ENCODE measurements around the gene CYP1A2.
A peak's percentile ranks its signal among the peaks of the same experiment; 100 is the strongest.

Gene CYP1A2

DNA sequence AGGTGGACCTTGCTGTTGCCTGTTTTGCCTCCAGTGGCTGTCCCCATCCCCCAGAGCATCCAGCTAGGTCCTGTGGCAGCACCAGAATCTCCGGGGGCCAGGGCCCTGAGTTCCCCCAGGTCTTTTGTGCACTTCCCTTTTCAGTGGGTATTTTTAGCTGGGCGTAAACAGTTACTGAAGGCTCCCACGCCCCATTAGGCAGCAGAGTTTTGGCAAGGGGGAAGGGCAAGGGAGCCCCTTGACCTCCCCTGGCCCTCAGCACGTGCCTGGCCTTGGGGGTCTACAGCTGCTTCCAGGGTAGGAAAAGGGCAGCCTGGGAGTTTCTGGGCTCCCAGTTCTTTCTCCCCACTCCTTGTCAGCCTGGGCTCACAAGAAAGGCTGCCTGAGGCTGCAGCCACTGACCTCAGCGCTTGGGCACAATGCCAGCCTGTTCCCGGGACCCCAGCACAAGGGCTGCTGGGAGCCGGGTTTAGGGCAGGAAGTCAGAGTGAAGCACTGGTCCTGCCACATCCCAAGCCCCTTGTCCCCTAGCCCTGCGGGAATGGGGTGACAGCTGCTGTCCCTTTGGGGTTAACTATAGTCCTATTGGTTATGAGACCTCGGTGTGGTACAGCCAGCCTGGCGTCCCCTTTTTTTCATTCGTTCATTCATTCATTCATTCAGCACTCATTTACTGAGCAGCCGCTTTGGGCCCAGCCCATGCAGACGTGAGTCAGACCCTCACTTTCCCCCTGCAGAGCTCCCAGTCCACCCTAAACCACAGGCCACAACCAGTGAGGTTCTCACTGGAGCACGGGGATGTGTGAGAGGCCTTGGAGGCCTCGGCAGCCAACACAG lies 41.7 kb downstream of the CYP1A2 start:
- DNase-seq, result no peak

DNA sequence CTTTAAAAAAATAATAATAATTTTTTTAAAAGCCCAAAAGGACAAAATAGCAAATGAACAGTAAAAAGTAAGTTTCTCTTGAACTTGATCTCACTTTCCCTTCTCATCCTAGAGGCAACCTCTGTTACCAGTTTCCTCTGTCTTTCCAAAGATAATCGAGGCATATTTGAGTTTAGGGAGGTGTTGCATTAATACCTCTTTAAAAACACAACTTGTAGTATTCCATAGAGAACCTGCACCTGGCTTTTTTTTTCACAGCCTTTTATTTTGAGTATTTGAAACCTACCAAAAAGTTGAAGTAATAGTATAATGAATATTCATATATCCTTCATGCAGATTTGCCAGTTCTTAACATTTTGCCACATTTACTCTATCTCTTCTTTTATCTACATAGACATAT lies 42.4 kb downstream of the CYP1A2 start:
- no peak for DNase-seq

DNA sequence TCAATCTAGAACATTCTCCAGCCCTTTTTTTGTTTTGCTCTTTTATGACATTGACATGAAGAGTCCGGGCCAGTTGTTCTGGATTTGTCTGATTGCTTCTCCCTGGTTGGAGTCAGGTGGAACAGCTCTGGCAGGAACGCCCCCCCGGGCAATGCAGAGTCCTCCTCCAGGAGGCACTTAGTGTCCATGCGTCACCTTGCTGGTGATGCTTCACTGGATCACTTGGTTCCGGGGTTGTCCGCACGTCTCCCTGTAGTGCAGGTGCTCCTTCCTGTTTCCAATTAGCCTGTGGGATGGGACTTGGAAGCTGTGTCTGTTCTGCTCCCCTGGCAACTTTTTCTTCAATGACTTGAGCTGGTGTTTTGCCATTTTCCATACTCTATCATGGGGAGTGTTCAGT lies 43.0 kb downstream of the CYP1A2 start:
- no peak for DNase-seq

DNA sequence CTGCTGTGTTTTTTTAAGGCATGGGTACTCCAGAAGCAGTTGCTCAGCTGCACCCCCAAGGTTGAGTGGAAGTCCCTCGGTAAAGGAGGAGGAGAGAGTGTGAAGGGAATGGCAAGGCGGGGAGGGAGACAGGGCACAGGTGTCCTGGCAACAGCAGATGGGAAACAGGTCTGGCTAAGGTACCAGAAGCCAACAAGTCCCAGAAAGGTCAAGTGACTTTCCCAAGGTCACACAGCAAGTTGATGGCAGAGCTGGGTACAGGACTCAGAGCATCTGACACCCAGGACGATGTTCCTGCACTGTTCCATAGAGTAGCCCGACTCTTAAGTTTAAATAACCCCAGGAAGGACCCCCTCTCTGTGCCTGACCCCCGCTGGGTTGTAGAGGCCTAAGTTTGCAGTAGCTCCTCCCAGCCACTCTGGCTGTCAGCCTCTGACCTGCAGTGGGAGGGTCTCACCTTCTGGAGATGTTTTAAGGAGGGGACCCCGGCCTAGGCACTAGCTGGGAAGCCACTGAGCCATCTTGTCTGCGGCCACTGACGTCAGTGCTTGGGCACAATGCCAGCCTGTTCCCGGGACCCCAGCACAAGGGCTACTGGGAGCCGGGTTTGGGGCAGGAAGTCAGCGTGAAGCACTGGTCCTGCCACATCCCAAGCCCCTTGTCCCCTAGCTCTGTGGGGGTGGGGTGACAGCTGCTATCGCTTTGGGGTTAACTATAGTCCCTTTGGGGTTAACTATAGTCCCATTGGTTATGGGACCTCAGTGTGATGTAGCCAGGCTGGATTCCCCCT lies 43.8 kb downstream of the CYP1A2 start:
- no peak for DNase-seq

DNA sequence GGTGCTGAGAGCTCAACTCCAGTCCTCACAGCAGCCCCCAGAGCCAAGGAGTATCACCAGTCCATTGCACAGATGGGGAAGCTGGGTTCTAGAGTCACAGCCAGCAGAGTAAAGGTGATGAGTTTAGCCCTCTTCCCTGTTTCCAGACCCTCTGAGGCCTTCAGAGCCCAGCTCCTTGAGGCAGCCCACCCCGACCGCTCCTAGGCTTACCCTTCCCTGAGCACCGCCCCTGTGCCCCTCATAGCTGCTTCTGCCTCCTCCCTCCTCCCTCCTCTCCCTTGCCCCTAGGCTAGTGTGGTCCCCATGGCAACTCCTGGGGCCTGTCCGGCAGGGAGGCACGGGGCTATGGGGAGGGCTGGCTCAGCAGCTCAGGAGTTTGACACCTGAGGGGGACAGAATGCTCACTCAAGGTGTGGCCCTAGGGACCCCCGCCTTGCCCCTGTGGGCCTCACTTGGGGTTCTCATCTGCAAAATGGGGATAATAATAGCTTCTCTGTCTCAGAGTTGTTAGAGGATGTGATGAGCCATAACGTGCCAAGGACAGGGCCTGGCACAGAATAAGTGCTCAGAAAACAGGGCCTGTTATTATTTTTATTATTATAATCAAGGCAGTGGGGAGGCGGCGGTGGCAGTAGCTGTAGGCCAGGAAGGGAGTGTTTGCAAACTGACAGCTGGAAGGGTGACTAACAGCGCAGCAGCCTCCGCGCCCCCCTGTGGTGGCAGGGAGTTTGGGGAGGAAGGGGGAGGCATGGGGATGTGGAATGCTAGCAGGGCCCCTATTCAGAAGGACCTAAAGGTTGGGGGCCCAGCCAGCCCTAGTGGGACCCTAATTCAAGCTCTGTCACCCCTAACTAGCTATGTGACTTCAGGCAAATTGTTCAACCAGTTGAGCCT lies 44.7 kb downstream of the CYP1A2 start:
- peak; percentile 35 to 65 (median 48) for DNase-seq

DNA sequence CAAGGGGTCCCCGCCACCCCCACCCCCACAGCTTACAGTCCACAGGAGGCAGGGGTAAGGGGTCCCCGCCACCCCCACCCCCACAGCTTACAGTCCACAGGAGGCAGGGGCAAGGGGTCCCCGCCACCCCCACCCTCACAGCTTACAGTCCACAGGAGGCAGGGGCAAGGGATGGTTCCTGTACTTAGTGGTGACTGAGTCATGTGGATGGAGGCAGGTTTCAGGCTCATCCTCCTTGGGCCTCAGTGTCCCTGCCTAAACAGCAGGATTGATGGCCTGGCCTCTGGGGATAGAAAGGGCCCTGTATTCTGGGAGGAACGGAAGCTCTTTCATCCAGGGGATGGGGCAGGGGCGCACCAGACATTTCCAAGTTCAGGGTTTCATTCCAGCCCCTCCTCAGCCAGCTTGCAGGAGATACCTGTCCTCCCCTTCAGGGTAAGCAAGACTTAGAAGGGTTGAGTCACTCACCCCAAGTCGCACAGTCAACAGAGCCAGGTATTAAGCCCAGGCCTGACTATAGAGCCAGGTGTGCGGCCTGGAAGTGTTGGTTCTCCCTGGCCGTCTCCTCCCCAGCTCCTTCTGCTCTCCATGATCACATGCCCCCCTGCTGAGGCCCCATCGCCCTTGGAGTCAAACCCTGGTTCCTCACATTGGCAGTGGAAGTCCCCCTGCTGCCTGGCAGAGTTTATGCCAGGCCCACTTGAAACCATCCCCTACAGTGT lies 45.8 kb downstream of the CYP1A2 start:
- no peak for DNase-seq

DNA sequence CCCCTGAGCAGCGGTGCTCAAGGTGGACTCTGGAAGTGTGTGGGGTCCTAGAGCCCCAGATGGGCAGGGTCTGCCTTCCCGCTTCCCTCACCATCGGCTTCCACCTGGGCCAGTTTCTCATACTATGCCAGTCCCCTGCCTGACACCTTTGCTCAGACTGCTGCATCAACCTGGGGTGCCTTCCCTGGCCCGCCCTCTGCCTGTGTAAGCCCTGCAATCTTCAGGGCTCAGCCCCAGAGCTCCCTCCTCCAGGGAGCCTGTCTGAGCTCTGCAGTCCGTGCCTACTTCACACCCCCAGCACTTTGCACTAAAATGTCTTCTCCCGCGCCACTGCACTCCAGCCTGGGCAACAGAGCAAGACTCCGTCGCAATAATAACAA lies 46.3 kb downstream of the CYP1A2 start:
- no peak for DNase-seq

DNA sequence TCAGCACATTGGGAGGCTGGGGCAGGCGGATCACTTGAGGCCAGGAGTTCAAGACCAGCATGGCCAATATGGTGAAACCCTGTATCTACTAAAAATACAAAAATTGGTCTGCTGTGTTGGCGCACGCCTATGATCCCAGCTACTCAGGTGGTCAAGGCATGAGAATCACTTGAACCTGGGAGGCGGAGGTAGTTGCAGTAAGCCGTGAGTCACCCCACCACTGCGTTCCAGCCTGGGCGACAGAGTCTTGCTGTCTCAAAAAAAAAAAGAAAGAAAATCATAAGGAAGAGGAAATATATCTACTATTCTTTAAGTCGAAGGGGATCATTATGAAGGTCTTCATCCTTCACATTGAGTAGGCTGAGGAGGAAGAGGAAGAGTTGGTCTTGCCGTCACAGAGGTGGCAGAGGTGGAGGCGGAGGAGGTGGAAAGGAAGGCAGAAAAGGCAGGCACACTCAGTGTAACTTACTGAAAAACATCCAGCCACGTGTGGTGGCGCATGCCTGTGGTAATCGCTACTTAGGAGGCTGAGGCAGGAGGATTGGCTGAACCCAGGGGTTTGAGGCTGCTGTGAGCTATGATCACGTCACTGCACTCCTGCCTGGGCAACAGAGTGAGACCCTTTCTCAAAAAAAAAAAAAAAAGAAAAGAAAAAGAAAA lies 47.5 kb downstream of the CYP1A2 start:
- DNase-seq, result no peak

DNA sequence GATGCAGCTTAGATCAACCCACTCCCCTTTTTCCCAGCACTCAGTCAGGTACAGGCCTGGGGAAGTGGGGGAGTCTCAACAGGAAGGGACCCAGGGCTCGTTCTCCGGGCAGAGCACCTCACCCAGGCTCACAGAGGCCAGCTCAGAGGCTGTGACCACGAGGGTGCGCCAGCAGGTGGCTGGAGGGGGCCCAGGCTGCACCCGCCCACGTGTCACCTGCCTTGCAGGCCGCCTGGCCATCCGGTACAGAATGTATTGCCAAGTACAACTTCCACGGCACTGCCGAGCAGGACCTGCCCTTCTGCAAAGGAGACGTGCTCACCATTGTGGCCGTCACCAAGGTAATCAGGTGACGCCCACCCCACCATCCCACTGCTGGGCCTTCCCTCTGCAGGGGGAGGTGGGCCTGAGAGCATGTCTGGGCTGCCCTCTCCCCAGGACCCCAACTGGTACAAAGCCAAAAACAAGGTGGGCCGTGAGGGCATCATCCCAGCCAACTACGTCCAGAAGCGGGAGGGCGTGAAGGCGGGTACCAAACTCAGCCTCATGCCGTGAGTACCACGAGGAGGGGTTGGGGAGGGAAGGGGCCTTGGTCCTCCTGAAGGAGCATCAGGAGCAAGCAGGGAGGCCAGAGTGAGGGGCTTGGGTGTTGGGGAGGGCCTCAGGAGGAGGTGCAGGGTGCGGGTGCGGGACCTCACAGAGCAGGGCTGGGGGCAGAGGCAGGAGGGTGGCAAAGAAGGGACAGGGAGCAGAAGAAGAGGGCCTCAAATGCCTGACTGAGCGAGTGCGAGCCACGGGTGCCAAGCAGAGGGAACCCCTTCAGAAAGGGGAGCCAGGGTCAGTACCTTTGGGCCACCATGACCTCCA lies 50.0 kb downstream of the CYP1A2 start:
- no peak for DNase-seq

DNA sequence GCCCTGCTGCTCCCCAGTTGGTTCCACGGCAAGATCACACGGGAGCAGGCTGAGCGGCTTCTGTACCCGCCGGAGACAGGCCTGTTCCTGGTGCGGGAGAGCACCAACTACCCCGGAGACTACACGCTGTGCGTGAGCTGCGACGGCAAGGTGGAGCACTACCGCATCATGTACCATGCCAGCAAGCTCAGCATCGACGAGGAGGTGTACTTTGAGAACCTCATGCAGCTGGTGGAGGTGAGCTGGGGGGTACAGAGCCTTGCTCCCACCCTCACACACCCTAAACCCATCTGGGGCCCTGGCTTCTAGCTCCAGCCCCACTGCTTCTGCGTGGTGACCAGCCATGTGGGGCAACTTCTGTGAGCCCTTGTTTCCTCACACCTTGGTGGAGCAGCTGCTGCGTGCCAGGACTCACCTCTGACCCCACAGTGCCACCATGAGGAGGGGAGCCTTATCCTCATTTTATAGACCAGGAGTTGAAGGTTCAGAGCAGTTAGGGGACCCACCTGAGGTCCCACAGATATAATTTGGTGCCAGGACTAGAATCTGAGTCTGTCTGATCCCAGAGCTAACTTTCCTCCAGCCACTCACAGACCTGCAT lies 50.7 kb downstream of the CYP1A2 start:
- DNase-seq, result no peak

DNA sequence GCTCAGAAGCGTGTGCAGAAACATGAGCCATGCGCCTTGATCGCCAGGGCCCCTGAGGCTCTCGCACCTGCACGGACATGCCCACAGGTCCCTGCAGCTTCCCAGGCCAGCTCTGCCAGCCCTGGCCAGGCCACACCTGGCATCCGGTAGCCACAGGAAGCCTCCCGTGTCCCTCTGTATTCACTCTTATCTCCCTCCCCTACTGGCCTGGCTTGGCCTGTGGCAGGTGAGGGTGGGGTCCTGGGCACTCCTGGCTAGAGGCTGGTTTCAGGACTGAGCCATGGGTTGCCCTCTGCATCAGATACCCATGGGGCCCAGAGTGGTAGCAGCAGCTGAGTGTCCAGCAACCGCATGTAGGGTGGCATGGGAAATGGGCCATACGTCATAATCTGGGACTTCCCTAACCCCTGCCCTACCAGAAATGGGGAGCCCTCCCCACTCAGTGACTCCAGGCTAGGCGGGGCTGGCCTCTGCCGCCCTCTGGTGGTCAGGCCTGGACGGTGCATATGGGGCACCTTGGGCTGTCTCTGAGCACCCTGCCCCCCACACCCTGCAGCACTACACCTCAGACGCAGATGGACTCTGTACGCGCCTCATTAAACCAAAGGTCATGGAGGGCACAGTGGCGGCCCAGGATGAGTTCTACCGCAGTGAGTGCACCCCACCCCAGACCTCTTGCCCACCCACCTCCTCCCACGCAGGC lies 51.4 kb downstream of the CYP1A2 start:
- peak; percentile 71 to 78 (median 73) for DNase-seq

DNA sequence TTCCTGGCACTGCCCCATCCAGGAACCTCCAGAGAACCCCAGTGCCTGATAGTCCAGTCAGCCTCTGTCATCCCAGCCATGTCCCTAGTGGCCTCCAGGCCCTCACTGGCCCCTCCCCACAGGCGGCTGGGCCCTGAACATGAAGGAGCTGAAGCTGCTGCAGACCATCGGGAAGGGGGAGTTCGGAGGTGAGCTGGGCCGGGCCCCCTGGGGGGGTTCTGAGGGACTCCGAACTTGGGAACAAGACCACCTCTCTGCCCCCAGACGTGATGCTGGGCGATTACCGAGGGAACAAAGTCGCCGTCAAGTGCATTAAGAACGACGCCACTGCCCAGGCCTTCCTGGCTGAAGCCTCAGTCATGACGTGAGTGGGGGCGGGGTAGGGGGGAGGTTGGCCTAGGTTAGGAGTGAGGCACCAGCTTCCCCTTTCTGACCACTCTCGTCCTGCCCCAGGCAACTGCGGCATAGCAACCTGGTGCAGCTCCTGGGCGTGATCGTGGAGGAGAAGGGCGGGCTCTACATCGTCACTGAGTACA lies 52.0 kb downstream of the CYP1A2 start:
- DNase-seq, result no peak

DNA sequence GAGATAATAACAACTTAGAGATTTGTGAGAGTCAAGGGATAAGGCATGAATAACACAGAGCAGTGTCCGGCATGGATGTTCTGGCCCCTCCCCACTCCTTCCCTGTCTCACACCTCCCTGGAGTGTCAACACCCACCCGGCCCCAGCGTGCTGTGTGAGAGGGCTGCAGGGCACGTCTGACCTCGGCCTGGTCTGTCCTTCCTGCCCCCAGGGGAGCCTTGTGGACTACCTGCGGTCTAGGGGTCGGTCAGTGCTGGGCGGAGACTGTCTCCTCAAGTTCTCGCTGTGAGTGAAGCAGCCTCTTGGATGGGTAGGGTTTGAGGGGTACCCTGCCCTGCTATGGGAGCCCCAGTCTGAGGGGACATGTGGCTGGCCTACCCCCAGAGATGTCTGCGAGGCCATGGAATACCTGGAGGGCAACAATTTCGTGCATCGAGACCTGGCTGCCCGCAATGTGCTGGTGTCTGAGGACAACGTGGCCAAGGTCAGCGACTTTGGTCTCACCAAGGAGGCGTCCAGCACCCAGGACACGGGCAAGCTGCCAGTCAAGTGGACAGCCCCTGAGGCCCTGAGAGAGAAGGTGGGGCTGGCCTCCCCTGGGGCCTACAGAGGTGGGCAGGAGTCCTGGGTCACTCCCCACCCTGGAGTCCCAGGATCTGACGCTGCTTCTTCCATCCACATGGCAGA lies 52.8 kb downstream of the CYP1A2 start:
- no peak for DNase-seq

DNA sequence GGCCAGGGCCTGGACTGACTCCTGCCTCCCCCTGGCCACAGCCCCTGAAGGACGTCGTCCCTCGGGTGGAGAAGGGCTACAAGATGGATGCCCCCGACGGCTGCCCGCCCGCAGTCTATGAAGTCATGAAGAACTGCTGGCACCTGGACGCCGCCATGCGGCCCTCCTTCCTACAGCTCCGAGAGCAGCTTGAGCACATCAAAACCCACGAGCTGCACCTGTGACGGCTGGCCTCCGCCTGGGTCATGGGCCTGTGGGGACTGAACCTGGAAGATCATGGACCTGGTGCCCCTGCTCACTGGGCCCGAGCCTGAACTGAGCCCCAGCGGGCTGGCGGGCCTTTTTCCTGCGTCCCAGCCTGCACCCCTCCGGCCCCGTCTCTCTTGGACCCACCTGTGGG lies 53.6 kb downstream of the CYP1A2 start:
- DNase-seq, result no peak

DNA sequence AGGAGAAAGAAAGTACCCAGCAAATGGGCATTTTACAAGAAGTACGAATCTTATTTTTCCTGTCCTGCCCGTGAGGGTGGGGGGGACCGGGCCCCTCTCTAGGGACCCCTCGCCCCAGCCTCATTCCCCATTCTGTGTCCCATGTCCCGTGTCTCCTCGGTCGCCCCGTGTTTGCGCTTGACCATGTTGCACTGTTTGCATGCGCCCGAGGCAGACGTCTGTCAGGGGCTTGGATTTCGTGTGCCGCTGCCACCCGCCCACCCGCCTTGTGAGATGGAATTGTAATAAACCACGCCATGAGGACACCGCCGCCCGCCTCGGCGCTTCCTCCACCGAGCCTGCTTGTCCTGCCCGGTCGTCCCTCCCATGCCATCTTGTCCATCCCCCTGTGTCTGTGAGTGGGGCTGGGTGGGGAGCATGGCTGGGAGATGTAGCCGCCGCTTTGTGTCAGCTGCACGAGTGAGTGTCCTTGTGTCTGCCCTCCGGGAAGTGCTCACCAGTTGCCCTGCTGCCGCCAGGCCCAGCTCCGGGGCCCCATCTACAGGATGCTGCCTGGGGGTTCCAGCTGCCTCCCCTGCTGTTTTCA lies 54.3 kb downstream of the CYP1A2 start:
- no peak for DNase-seq

DNA sequence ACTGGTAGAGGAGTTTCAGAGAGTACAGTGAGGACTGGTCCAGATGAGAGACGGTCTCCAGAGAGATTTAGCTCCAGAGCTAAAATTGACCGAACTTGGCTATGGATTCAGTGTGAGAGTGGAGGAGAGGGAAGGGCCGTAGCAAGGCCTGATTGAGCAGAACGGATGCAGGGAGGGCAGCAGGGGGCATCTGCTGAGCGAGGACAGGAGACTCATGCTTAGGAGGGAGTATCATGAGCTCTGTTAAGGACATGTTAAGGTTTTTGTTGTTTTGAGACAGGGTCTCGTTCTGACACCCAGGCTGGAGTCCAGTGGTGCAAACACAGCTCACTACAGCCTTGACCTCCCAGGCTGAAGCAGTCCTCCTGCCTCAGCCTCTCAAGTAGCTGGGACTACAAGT lies 56.3 kb downstream of the CYP1A2 start:
- no peak for DNase-seq
